ENCODE results near the gene BDKRB2. TPM values are rescaled to one million over a fixed set of nuclear protein-coding genes. Genes with fewer than 3 reads are reported as not detected.

BDKRB2 gene
- 17.1 TPM for total RNA-seq

DNA sequence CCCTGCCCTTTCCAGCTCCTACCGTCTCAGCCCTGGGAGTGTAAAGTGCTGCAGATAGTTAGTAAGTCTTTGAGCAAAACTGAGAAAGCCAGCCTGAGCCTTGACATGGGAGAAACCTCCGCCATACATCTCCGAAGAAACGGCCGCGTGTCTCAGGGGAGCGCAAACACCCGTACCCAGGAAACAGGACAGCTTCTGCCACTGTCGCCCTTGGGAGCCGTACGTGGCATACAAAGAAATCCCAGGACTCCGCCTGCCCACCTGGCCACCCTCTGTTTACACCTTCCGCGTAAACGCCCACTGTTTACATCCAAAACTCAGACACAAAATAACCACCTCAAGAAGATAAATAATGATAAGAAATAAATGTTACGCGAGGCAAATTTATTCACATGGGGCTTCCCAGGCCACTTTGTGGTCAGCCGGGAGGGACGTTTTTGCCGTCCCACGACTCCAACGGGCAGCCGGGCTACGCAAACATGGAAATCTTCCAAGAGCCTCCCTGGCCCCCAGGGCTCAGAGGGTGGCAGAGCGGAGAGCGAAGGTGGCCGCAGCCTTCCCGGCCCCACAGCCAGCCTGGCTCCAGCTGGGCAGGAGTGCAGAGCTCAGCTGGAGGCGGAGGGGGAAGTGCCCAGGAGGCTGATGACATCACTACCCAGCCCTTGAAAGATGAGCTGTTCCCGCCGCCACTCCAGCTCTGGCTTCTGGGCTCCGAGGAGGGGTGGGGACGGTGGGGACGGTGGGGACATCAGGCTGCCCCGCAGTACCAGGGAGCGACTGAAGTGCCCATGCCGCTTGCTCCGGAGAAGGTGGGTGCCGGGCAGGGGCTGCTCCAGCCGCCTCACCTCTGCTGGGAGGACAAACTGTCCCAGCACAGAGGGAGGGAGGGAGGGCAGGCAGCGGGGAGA lies at the start of gene BDKRB2:
TSS of gene BDKRB2 (plus strand) at position 689 of the 908 bp plus-strand sequence. CDS start 32,269 bp downstream, outside the sequence.
- DNase-seq (ENCODE audit: low spot score) = peak; percentile 73

DNA sequence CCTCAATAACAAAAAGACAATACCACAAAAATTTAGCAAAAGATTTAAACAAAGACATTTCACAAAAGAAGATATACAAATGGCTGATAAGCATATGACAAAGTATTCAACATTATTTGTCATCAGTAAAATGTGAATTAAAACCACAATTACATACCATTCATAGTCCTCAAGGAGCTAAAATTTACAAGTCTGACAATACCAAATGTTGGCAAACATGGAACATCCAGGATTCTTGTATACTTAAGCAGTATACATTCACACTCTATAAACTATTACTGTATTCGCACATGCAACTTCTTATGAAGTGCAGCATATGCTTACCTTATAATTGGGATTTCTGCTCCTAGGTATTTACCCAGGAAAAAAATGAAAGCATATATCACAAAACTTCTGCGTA lies 49.7 kb upstream of the BDKRB2 start:
- no peak for DNase-seq (ENCODE audit: low spot score)

DNA sequence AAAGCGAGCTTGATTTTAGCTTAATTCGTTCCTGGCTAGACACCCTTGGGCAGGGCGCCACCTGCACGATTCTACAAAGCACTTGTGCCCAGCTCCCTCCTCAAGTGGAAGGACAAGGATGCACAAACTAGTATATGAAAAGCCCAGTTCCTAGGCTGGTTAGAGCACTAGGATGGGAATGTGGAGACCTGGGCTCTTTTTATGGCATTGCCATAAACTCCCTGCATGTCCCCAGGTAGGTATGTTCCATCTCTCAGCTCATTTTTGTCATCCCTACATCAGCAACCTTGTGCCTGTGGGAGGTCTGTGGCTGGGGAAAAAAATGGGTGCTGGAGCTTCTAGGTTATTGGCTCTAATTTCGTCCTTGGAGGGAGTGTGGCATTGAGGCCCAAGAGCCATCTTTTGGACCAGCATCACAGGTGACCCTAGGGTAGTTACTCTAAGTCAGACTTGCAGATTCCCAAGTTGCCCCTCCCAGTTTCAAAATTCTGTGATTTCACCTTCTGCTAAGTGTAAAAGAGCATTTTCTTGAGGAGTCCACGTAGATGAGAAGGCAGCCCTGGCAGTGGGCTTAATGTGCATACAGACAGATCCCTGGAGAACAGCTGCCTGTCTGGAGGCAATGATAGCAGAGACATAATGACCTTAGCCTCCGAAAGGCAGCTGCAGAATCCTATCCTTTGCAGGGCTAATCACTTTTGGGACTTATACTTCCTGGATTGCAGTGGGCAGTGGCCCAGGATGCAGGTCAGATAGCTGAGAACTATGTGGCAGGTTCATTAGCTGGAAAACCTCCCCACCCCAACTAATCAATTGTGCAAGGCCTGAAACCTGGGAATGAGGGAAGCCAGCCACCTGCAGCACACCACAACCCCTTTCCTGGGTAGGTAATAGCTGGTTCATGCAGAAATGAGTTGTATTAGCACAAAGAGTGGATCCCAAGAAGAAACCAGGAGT lies 47.6 kb upstream of the BDKRB2 start:
- peak; percentile 9 for DNase-seq (ENCODE audit: low spot score)

DNA sequence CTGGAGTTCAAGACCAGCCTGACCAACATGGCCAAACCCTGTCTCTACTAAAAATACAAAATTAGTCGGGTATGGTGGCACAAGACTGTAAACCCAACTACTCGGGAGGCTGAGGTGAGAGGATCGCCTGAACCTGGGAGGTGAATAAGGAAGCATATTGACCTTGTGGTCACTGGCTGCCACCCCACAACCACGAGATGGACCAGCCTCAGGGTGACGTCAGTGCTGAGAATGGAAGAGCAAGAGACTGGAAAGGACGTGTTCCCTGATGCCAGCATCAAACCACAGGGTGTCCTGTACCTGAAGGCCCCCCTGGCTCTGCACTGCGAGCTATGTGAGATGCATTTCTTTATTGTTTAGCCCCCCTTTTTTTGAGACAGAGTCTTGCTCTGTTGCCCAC lies 45.9 kb upstream of the BDKRB2 start:
- peak; percentile 18 for DNase-seq (ENCODE audit: low spot score)

DNA sequence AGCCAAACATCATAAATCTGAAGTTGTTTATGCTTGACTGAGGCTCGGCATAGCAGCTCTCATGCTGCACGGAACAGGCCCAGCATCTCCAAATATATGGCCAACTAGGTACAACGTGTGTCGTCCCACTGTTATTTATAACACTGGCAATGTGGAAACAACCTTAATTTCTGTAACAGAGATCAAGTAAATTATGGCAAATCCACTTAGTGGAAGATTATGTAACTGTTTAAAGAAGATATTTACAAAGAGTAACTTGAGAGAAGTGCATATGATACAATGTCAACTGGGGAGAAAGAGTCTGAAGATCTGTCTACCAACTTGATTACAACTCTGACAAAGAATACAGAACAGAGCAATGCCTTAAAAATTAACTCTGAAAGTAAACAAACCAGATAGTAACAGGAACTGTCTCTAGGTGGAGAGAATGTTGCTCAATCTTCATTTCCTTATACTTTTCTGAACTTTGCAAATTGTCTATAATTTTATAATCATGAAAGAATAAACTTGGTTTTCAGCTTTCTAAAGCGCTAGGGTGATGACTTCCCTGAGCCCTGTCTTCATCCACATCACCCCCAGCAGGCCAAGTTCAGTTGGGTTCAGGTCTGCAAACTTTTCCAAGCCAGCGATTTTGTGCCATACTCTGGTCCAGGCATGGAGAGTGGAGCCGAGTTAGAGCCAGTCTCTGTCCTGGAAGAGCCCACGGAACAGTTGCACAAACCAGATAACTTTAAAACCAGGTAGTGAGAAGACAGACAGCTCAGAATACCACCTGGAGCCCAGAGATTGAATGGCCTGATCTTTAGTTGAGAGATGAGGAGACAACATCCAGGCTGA lies 44.3 kb upstream of the BDKRB2 start:
- peak; percentile 17 for DNase-seq (ENCODE audit: low spot score)

DNA sequence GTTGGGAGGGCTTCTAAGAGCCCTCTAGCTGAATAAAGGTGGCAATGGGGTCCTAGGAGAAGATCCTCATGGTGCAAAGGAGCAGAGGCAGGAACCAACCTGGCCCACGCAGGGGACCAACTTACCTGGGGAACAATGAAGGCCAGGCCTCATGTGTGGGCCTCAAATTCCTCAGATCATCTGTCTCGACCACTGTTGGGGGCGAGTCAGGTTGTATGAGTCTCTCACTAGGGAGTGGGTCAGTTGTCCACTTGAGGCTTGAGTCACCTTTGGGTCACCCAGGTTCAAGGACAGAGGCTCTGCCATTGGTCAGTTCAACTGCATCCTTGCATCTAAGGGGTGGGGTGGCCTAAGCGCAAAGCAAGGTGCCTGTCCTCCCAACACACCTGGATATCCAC lies 43.7 kb upstream of the BDKRB2 start:
- peak; percentile 23 for DNase-seq (ENCODE audit: low spot score)

DNA sequence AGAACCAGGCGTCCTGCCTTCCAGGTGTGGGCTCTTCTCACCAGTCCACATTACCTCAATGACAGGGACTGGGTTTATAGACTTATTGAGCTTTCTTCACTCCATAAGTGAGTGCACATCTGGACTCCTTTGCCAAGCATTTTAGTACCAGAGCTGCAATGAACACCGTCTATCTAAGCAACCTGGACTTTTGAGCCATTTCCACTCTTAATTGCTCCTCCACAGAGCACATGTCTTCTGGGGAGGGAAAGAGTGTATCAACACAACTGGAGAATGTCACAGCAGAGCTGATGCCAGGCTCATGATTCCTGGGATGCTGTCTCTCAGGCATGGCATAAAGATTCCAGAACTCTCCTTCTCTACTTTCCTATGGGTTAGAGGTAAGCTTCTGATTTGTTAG lies 43.0 kb upstream of the BDKRB2 start:
- peak; percentile 5 for DNase-seq (ENCODE audit: low spot score)

DNA sequence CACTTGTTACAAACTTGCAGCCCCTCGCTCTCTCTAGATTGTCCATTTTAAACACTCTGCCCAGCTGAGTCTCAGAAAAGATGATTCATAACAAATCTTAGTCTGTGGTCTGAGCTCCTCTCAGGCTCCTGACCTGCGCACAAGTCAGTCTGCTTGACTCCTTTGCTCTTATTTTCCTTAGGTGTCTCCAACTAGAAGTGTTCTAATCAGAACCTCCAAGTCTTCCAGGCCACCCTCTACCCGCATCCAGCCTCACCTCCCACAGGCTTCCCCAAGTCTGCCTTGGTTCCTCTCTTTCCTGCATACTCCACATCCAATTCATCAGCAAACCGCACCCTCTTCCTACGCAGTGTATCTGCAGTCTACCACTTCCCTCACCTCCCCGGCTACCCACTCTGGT lies 42.4 kb upstream of the BDKRB2 start:
- DNase-seq (ENCODE audit: low spot score) = peak; percentile 17

DNA sequence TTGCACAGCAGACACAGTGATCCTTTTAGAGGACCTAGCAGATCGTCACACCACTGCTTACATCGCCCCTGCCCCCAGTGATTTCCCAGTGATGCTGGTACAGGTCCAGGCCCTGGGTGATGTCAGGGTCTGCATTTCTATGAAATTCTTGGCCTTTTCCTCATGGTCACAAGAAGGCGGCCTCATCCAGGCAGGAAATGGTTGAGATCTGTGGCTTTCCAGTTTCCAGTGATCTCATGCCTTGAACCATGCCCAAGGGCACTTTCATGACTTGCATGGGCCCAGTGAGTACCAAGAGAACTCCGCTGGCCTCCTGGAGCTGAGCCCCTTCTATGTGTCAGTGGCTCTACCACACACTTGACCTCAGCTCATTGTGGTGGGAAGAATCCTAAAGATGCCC lies 41.9 kb upstream of the BDKRB2 start:
- peak; percentile 29 for DNase-seq (ENCODE audit: low spot score)

DNA sequence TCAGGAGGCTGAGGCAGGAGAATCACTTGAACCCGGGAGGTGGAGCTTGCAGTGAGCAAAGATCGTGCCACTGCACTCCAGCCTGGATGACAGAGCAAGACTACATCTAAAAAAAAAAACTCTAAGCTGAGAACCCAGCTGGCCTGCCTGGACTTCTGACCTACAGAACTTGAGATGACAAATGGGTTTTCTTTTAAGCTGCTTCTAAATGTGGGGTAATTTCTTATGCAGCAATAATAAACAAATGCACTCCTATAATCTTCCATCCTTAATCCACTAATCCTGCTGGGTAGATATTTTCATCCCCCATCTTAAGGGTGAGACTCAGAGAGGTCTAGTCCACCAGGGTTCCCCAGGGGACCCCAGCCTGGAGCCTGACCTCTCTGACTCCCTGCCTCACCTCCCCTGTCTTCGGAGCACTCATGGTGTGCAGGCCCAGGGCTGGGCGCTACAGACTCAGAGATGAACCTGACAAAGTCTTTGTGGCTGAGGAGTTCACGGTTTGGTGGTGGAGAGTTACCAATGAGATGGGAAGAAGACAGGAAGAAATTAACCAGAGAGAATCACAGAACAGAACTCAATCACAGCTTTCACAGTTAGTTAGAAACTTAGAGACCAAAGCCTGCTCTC lies 39.7 kb upstream of the BDKRB2 start:
- DNase-seq (ENCODE audit: low spot score) = peak; percentile 14

DNA sequence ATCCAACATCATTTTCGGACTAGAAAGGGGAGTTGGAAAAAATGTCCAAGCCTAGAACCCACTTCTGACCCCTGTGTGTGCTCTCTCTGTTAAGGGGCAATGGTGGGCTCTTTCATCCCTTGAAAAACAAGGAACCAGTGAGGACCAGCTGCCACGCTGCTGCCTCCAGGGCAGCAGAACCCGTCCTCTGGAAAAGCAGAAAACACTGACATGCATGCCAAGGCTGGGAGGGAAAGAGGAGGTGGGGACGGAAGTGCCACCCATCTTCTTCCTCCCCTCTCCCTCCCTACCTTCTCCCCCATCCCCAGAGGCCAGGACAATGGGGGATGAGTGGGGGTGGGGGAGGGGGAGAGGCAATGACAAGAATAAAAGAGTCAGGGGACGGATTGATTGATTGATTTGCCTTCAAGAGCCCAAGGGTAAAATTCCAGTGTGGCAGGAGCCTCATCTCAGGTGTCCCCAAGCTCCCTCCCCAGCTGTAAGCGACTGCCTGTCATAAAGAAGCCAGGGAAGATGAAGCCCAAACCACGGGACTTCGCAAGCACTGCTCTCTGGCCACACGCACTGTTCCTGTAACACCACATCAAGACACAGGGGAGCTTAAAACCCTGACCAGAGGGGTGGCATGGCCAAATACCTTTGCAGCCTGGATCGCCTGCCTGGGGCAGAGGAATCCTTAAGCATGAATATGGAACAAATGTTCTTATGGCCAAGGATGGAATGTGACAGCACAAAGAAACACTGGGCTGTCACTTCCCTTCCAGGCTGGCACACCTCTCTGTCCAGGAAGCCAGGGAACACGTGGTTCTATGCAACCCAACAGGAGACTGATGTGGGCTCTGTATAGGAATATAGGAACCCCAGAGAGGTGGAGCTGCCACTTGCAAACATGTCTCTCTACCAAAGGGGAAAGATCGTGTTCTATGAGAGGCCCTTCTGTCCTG lies 38.9 kb upstream of the BDKRB2 start:
- DNase-seq (ENCODE audit: low spot score) = peak; percentile 17

DNA sequence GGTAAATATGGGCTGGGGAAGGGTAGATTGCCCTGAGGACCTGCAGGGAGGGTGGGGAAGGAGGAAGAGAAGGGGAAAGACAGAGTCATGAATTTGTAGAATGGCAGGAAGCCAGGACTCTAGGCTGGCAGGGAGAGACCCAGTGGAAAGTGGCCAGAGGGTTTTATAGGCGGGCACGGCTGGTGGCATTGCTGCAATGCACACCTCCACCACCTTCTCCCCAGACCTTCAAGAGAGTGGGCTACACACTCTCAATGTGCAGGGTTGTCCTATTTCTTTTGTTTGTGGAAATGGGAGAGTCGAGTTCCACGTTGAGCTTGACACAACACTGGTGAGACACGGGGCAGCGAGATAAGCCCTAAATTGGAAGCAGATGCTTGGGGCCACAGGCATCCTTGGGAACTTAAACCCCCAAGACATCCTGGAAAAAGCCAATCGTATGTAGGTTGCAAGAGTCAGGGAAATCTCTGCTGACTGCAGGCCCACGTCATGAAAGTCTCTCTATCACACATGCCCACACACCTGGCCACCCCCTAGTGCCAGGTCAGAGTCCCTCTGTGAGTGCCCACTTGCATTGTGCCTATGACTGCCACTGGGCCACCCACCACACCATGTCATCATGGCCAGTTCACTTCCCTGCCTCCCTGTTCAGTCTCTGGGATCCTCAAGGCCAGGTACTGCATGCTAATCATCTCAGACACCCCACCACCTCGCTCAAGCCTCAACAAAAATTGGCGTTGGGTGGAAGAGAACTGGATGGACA lies 38.0 kb upstream of the BDKRB2 start:
- DNase-seq (ENCODE audit: low spot score) = peak; percentile 20

DNA sequence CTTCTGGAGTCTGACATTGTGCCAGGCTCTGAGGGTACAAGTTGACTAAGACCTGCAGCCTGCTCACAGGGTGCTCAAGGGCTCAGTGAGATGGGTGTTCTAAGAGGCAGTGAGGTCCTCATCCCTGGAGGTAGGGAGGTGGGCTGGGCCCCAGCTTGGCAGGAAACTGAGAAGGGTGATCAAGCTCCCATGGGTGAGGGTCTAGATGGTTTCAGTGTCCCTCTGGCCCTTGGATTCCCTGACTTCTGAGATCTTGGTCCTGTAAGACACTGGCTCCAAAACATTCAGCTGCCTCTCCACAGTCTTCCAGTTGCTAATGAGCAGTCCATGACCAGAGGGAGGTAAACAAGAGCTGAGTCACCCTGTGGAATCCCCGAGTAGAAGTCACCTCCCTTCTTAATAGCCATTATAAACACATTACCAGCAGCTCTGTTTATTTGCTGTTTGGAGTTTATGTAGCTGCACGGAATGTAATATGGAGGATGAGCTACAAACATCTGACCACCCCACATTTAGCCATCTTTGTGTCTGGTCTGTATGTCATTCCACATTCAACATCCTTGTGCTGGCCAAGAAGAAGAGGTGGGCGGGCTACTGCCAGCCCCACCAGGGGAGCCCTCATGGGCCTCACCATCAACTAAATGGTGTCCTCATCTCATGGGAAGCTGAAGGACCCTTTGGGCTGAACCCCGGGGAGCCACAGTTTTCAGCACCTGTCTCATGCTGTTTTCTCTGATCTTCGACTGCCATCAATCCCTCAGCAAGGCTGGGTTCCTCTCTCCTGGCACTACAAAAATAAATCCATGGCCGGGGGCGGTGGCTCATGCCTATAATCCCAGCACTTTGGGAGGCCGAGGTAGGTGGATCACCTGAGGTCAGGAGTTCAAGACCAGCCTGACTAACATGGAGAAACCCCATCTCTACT lies 37.2 kb upstream of the BDKRB2 start:
- peak; percentile 26 for DNase-seq (ENCODE audit: low spot score)

DNA sequence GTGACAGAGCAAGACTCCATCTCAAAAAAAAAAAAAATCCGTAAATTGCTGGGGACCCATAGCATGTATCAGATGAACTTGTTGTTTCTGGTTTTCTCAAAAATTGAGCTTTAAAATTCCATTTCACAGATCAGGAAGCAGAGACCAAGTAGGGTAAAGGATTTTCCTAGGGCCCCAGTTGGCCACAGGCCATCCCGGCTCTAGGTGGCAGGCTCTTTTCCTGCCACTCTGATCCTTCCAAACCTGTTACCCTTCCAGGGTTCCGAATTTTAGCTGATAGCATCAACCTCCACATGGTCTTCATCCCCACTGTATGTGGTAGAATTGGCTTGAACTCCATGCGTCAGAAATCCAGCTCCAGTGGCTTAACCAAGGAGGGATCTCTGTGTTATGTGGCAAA lies 36.1 kb upstream of the BDKRB2 start:
- peak; percentile 12 for DNase-seq (ENCODE audit: low spot score)

DNA sequence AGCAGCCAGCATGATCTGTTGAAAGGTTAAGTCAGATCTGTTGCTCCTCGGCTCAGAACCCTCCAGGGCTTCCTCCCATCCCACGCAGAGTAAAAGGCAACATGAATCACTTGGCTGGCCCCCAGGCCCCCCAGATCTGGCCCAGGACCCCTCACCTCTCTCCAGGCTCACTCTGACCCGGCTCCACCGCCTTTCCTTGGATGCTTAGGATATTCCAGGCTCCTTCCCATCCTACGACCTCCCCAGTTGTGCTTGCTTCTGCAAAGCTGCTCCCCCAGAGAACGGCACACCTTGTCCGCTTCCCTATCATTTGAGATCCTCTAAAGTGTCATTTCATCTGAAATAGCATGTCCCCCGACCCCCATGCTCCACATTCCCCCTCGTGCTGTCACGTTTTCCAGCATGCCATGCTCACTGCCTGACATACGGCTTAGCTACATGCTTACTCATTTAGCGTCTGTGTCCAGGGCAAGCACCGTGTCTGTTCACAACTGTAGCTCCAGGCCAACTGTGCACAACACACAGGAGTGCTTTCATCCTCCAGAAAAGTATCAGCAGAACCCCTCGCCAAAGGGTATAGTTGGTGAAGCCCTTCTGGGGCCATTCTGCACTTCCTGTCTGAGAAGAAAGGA lies 33.6 kb upstream of the BDKRB2 start:
- DNase-seq (ENCODE audit: low spot score) = no peak

DNA sequence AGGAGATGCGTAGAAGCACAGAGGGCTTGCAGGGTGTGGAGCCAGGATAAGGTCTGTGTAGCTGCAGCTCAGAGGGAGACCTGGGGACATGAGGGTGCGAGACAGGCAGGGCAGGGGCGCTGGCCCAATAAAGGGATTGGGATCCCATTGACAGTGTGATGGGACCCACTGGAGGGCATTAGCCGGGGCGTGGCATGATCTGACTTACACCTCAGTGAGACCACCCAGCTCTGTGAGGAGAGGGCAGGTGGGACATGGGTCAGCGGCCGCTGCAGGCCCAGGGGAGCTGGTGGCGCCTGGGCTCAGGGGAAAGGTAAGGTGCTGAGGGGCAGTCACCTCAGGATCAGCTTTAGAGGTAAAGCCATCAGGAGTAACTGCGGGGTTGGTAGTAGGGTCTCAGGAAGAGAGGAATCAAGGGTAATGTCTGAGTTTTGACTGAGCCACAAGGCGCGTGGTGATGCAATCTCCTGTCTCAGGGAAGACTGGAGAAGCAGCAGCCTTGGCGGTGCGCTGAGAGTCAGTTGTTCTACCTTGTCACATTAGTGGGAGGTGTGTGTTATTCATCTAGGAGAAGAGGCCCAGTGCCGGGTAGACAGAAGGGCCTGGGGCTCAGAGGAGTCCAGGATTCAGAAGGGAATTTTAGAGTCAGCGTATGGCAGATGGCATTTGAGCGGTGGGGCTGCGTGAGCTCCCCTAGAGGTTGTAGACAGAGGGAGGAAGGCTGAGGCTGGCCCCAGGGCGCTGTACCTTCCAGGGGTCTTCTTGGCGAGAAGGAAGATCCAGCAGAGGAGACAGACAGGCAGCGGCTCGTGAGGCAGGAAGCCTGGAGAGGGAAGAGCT lies 30.8 kb upstream of the BDKRB2 start:
- no peak for DNase-seq (ENCODE audit: low spot score)

DNA sequence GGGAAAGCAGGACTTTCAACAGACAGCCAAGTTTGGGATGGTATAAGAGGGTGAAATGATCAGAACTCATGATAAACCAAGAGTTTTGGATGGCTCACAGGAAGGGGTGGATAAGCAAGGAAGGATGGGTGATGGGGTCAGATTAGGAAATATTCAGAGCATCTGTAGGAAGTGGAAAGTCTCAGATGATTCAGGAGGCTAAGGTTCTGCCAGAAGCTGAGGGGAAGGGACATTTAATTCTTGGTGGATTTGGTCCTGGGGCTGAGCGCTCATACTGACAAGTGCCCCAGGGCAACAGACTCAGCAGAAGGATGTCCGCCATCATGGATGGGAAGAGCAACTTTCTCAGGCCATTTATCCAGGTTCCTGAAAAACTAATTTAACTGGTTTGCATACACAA lies 28.4 kb upstream of the BDKRB2 start:
- DNase-seq (ENCODE audit: low spot score) = no peak

All from ureter (tissue), 1 donor.